ENCODE data around the gene MAPRE2. TPM values are rescaled to one million over a fixed set of nuclear protein-coding genes. Genes with fewer than 3 reads are reported as not detected.

The MAPRE2 gene
- total and polyA plus RNA-seq, 12 donors: 30.2 to 144 (median 87.6) TPM

DNA sequence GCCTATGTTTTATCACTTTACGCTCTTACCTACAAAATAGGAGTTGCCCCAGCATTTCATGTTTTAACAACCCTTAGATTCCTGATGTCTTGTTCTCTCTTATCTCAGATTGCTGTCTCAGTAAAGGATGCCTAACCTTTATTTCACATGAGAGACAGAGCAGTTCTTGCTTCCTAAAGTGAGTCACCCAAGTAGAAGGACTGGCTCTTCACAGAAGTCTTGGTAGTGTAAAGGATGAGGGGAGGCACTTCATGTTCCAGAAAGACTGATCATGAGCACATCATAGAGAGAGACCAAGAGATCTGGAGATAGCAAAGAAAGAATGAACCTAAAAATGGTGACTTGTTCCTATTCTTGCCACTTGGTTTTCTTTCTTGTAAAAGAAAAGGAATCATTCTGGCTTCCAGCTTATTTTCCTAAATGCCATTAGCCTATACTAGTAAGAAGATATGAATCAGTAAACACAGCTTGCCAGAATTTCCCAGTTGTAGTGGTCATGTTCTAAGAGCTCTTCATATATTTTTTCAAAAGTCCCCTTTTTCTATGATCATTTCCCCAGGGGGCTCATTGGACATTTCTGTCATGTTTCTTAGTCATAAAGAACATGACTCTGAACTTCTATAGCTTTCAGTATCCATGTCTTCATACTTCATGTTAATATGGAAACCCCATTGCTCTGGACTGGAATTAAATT lies 54.9 kb downstream of the MAPRE2 start:
- H3K9me3 ChIP-seq (replicated peaks in 1 of 3): no peaks in the 10 kb centered on the region
- no peak overlapping the region for H3K27ac ChIP-seq
- no peaks in the 10 kb centered on the region for H3K36me3 ChIP-seq (replicated peaks in 1 of 2)
- H3K4me1 ChIP-seq (replicated peaks in 1 of 2): peaks cover 0 to 8% of the 10 kb centered on the region in 2 donors
- no peak for TF ChIP-seq POLR2A (IDR thresholded peaks at IDR 0.05)
- TF ChIP-seq, protein P1, sequence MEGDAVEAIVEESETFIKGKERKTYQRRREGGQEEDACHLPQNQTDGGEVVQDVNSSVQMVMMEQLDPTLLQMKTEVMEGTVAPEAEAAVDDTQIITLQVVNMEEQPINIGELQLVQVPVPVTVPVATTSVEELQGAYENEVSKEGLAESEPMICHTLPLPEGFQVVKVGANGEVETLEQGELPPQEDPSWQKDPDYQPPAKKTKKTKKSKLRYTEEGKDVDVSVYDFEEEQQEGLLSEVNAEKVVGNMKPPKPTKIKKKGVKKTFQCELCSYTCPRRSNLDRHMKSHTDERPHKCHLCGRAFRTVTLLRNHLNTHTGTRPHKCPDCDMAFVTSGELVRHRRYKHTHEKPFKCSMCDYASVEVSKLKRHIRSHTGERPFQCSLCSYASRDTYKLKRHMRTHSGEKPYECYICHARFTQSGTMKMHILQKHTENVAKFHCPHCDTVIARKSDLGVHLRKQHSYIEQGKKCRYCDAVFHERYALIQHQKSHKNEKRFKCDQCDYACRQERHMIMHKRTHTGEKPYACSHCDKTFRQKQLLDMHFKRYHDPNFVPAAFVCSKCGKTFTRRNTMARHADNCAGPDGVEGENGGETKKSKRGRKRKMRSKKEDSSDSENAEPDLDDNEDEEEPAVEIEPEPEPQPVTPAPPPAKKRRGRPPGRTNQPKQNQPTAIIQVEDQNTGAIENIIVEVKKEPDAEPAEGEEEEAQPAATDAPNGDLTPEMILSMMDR (IDR thresholded peaks at IDR 0.05): no peak
- WGBS, 4 donors: 93 to 100% (median 97%) methylated on average over 1 of the region's 1 CpG
- H3K27me3 ChIP-seq: no peaks in the 10 kb centered on the region
- no peak overlapping the region for H3K4me3 ChIP-seq
- no peak for DNase-seq
- intact Hi-C loops (cut with DNase I): loop anchor here in 1 of 2 donors (10.0 kb wide), 1 partner anchor 49 kb away; no protein-coding TSS in a partner anchor

DNA sequence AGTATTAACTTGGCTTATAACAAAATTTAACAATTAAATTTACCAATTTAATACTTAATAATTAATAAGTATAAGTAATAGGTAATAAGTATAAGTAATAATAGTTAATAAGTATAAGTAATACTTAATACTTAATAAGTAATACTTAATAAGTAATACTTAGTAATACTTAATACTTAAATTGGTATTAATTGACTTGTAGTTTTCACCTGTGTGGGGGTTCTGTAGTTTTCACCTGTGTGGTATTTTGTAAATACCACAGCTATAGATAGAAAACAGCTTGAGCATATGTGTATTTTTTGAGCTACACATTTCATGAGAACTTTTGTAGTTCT lies 55.4 kb downstream of the MAPRE2 start:
- no peak overlapping the region for H3K27ac ChIP-seq
- no peak for DNase-seq
- no peaks in the 10 kb centered on the region for H3K36me3 ChIP-seq (replicated peaks in 1 of 2)
- H3K4me1 ChIP-seq (replicated peaks in 1 of 2): peaks cover 0 to 8% of the 10 kb centered on the region in 2 donors
- H3K4me3 ChIP-seq: no peak overlapping the region
- H3K9me3 ChIP-seq (replicated peaks in 1 of 3): no peaks in the 10 kb centered on the region
- intact Hi-C loops (cut with DNase I): loop anchor here in 1 of 2 donors (10.0 kb wide), 1 partner anchor 48 kb away; no protein-coding TSS in a partner anchor
- TF ChIP-seq, protein P1 (IDR thresholded peaks at IDR 0.05): no peak
- no peak for TF ChIP-seq POLR2A (IDR thresholded peaks at IDR 0.05)
- H3K27me3 ChIP-seq: no peaks in the 10 kb centered on the region

DNA sequence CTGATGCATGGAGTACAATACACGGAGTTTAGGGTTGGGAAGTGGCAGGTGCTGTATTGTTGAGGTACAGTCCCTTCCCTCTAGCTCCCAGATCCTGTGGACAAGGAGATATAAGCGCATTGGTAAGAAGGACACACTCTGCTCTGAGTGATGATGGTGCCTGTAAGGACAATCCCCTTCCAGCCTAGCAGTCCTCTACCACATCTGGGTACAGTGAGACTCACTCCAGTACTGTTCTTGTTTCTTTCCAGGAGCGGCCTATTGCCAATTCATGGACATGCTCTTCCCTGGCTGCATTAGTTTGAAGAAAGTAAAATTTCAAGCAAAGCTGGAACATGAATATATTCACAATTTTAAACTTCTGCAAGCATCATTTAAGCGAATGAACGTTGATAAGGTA lies 56.0 kb downstream of the MAPRE2 start:
- TF ChIP-seq POLR2A (IDR thresholded peaks at IDR 0.05): no peak
- TF ChIP-seq, protein P1 (IDR thresholded peaks at IDR 0.05): no peak
- no peak for DNase-seq
- Histone ChIP-seq H3K9me3 (replicated peaks in 1 of 3) (no peaks in the 10 kb centered on the region), H3K27ac (no peak overlapping the region), H3K4me1 (replicated peaks in 1 of 2) (peaks cover 0 to 8% of the 10 kb centered on the region in 2 donors), H3K36me3 (replicated peaks in 1 of 2) (peaks cover 0 to 3% of the 10 kb centered on the region in 2 donors), H3K27me3 (no peaks in the 10 kb centered on the region), H3K4me3 (no peak overlapping the region)
- intact Hi-C loops (cut with DNase I): loop anchor here in 1 of 2 donors (10.0 kb wide), 1 partner anchor 48 kb away; no protein-coding TSS in a partner anchor
- WGBS, 4 donors: 90 to 98% (median 96%) methylated on average over 5 of the region's 5 CpGs

DNA sequence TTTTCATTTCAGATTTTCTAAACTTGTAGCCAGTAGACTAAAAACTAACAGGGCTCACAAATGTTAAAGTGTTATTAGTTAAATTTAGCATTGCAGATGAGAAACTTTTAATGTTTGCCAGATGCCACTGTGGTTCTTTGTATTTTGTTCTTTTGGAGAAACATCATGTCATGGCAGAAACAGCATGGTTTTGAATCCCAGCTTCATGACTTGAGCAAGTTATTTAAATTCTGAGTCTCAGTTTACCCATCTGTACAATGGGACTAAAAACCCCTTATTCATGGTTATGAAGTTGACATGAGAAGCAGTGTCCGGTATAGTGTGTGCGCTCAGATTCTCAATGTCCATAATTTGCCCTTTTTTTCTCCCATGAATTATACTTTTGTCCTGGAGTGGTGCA lies 56.5 kb downstream of the MAPRE2 start:
- WGBS, 4 donors: 94 to 98% (median 97%) methylated on average over 2 of the region's 2 CpGs
- peaks cover 0 to 7% of the 10 kb centered on the region in 2 donors for H3K36me3 ChIP-seq (replicated peaks in 1 of 2)
- no peaks in the 10 kb centered on the region for H3K9me3 ChIP-seq (replicated peaks in 1 of 3)
- H3K27ac ChIP-seq: no peak overlapping the region
- no peaks in the 10 kb centered on the region for H3K27me3 ChIP-seq
- intact Hi-C loops (cut with DNase I): loop anchor here in 1 of 2 donors (10.0 kb wide), 1 partner anchor 47 kb away; no protein-coding TSS in a partner anchor
- no peak for DNase-seq
- TF ChIP-seq, protein P1 (IDR thresholded peaks at IDR 0.05): no peak
- TF ChIP-seq POLR2A (IDR thresholded peaks at IDR 0.05): no peak
- peaks cover 0 to 8% of the 10 kb centered on the region in 2 donors for H3K4me1 ChIP-seq (replicated peaks in 1 of 2)
- no peak overlapping the region for H3K4me3 ChIP-seq

Data from adrenal gland (tissue), 12 donors.